GM19239 (cell line): ENCODE results near the gene ZNF513.
A peak's percentile ranks its signal among the peaks of the same experiment; 100 is the strongest.

ENCODE experiments used
- DNase-seq: peaks from one replicate; pipeline ENCODE4 v3.0.0; 2011; ENCODE audit warnings: low spot score; ENCODE audit not compliant: insufficient read length
- FAIRE-seq: peaks from 2 replicates; lab custom pipeline; 2011; peaks lifted over from hg19 to GRCh38; lab: Jason Lieb, UNC

The ZNF513 gene

GRCh38 chr2:27390822-27391679 lies 10.5 kb upstream of the ZNF513 start:
- FAIRE-seq = no peak
- DNase-seq = no peak

- no peak for FAIRE-seq
- no peak for DNase-seq
Measured at GRCh38 chr2:27381577-27382181, 1.1 kb upstream of the ZNF513 start.

- peak; percentile 83 for FAIRE-seq
- DNase-seq = no peak
Measured at GRCh38 chr2:27379836-27380625, 503 bp downstream of the ZNF513 start.

- DNase-seq = no peak
- FAIRE-seq = no peak
Measured at GRCh38 chr2:27379383-27379835, 1.1 kb downstream of the ZNF513 start.

- DNase-seq = no peak
- no peak for FAIRE-seq
Measured at GRCh38 chr2:27378809-27379290, 1.7 kb downstream of the ZNF513 start.

GRCh38 chr2:27378096-27378808 lies 2.3 kb downstream of the ZNF513 start:
- DNase-seq (no peak), FAIRE-seq (no peak)

- FAIRE-seq (no peak), DNase-seq (no peak)
Measured at GRCh38 chr2:27377618-27378095, 2.9 kb downstream of the ZNF513 start.

GRCh38 chr2:27376866-27377617 lies 3.5 kb downstream of the ZNF513 start:
- no peak for FAIRE-seq

GRCh38 chr2:27376151-27376865 lies 4.2 kb downstream of the ZNF513 start:
- no peak for FAIRE-seq
- DNase-seq = no peak

More at GRCh38 chr2:27376866-27377617, 3.5 kb downstream of the ZNF513 start:
- DNase-seq = no peak

GRCh38 chr2:27375513-27376099 lies 4.9 kb downstream of the ZNF513 start:
- FAIRE-seq (no peak), DNase-seq (no peak)

GRCh38 chr2:27373567-27373966 lies 7.0 kb downstream of the ZNF513 start:
- DNase-seq = no peak
- no peak for FAIRE-seq

GRCh38 chr2:27372937-27373336 lies 7.6 kb downstream of the ZNF513 start:
- DNase-seq = no peak
- no peak for FAIRE-seq

GRCh38 chr2:27370816-27371620 lies 9.5 kb downstream of the ZNF513 start:
- DNase-seq = peak; percentile 24
- peak; percentile 74 for FAIRE-seq

GRCh38 chr2:27370026-27370815 lies 10.3 kb downstream of the ZNF513 start, which contains the start of the genes EIF2B4 and SNX17:
Gene EIF2B4, minus strand, starts transcription at chr2:27370338. Its CDS starts 24 bp downstream, at chr2:27370314.
Gene SNX17, plus strand, starts transcription at chr2:27370616. Its CDS starts 128 bp downstream, at chr2:27370744.
- FAIRE-seq = peak; percentile 96

GRCh38 chr2:27369471-27370025 lies 11.0 kb downstream of the ZNF513 start:
- peak; percentile 29 for DNase-seq
- peak; percentile 47 for FAIRE-seq

More at GRCh38 chr2:27370026-27370815, 10.3 kb downstream of the ZNF513 start, which contains the start of the genes EIF2B4 and SNX17:
- peak; percentile 90 for DNase-seq

GRCh38 chr2:27363933-27364332 lies 16.6 kb downstream of the ZNF513 start:
- FAIRE-seq (no peak), DNase-seq (no peak)
